ENCODE measurements around the gene CCDC141. TPM values are rescaled to one million over a fixed set of nuclear protein-coding genes. Genes with fewer than 3 reads are reported as not detected.

CCDC141 gene
- polyA plus RNA-seq, 1 donor from 2014 or later = 0.27 TPM

DNA sequence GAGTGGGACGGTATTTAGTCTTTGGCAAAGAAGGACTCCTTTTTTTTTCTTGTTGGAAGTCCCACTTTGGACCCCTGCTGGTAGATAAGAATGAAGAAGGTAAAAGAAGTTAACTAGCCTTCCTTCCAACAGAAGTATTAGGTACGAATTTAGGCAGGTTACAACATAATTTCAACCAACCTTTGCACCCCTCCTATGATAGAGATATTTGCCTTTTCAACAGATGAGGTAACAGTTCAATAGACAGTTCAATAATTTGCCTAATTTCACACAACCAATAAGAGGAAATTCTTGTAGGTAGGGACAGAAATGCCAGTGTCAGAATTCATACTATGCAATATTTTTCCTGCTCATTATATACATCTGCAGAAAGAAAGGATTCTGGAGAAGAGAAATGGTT is 100.8 kb downstream of the CCDC141 start:
- no peak for TF ChIP-seq SMC3 (conservative IDR thresholded peaks at IDR 0.05; ENCODE audit: poor library complexity)
- Histone ChIP-seq H3F3A (ENCODE audit: insufficient read depth, low read length, poor library complexity, severe bottlenecking) (no peaks in the 10 kb centered on the region), H3K4me2 (ENCODE audit: low read length) (no peak overlapping the region), H3K9me2 (ENCODE audit: insufficient read depth, low read length) (no peaks in the 10 kb centered on the region), H3K27ac (ENCODE audit: low read length) (no peak overlapping the region), H3K36me3 (ENCODE audit: insufficient read depth, low read length) (no peaks in the 10 kb centered on the region), H2AFZ (ENCODE audit: low read depth, low read length) (no peak overlapping the region), H3K27me3 (ENCODE audit: insufficient read depth, low read depth, low read length) (no peaks in the 10 kb centered on the region), H3K4me3 (ENCODE audit: low read length) (no peak overlapping the region), H3K9me3 (ENCODE audit: low read length) (no peaks in the 10 kb centered on the region), H3K79me2 (replicated peaks; ENCODE audit: insufficient read depth, low read length) (no peaks in the 10 kb centered on the region), H3K9ac (ENCODE audit: low read length) (no peak overlapping the region), H4K20me1 (ENCODE audit: insufficient read depth) (no peaks in the 10 kb centered on the region)

GRCh38 chr2:178947006-178947405 is 102.9 kb downstream of the CCDC141 start:
- no peaks in the 10 kb centered on the region for H3K9me2 ChIP-seq (ENCODE audit: insufficient read depth, low read length)
- no peaks in the 10 kb centered on the region for H3K9me3 ChIP-seq (ENCODE audit: low read length)
- H3K36me3 ChIP-seq (ENCODE audit: insufficient read depth, low read length) = no peaks in the 10 kb centered on the region
- TF ChIP-seq SMC3 (conservative IDR thresholded peaks at IDR 0.05; ENCODE audit: poor library complexity) = no peak
- no peak for TF ChIP-seq POLR2AphosphoS5 (IDR thresholded peaks at IDR 0.05)
- TF ChIP-seq TAF1 (IDR thresholded peaks at IDR 0.05; ENCODE audit: low read depth) = no peak
- H3K9ac ChIP-seq (ENCODE audit: low read length) = no peak overlapping the region
- no peak overlapping the region for H3K4me2 ChIP-seq (ENCODE audit: low read length)
- H3K27me3 ChIP-seq (ENCODE audit: insufficient read depth, low read depth, low read length) = no peaks in the 10 kb centered on the region
- no peak overlapping the region for H2AFZ ChIP-seq (ENCODE audit: low read depth, low read length)
- no peak overlapping the region for H3K4me3 ChIP-seq (ENCODE audit: low read length)
- no peaks in the 10 kb centered on the region for H3F3A ChIP-seq (ENCODE audit: insufficient read depth, low read length, poor library complexity, severe bottlenecking)
- no peaks in the 10 kb centered on the region for H3K79me2 ChIP-seq (replicated peaks; ENCODE audit: insufficient read depth, low read length)
- no peak overlapping the region for H3K27ac ChIP-seq (ENCODE audit: low read length)
- no peaks in the 10 kb centered on the region for H4K20me1 ChIP-seq (ENCODE audit: insufficient read depth)

DNA sequence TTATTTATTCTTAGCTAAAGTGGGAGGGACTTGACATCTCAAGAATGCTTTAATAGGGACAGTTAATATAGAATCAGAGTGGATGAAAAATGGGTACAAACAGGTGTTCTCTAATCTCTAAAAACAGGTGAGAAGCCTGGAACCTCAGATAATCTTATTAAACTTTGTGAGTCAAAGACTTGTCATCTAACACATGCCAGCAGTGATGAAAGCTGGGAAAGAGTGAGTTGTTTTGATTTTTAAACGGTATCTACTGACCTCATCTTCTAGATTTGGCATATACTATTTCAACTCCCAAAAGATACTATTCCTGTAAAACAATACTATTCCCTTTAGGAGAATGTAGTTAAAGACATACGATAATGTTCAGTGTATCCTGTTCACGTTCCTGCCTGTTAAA is 103.4 kb downstream of the CCDC141 start:
- TF ChIP-seq, protein P1, sequence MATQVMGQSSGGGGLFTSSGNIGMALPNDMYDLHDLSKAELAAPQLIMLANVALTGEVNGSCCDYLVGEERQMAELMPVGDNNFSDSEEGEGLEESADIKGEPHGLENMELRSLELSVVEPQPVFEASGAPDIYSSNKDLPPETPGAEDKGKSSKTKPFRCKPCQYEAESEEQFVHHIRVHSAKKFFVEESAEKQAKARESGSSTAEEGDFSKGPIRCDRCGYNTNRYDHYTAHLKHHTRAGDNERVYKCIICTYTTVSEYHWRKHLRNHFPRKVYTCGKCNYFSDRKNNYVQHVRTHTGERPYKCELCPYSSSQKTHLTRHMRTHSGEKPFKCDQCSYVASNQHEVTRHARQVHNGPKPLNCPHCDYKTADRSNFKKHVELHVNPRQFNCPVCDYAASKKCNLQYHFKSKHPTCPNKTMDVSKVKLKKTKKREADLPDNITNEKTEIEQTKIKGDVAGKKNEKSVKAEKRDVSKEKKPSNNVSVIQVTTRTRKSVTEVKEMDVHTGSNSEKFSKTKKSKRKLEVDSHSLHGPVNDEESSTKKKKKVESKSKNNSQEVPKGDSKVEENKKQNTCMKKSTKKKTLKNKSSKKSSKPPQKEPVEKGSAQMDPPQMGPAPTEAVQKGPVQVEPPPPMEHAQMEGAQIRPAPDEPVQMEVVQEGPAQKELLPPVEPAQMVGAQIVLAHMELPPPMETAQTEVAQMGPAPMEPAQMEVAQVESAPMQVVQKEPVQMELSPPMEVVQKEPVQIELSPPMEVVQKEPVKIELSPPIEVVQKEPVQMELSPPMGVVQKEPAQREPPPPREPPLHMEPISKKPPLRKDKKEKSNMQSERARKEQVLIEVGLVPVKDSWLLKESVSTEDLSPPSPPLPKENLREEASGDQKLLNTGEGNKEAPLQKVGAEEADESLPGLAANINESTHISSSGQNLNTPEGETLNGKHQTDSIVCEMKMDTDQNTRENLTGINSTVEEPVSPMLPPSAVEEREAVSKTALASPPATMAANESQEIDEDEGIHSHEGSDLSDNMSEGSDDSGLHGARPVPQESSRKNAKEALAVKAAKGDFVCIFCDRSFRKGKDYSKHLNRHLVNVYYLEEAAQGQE (IDR thresholded peaks at IDR 0.05; ENCODE audit: borderline replicate concordance) = no peak
- no peak for TF ChIP-seq EP300 (conservative IDR thresholded peaks at IDR 0.05; ENCODE audit: poor library complexity, severe bottlenecking)
- no peak for TF ChIP-seq RAD21 (conservative IDR thresholded peaks at IDR 0.05)
- no peak for TF ChIP-seq POLR2AphosphoS5 (IDR thresholded peaks at IDR 0.05)
- no peak for TF ChIP-seq CTCF (IDR thresholded peaks at IDR 0.05; ENCODE audit: poor library complexity, severe bottlenecking)
- H3K4me2 ChIP-seq (ENCODE audit: low read length) = no peak overlapping the region
- H3K4me3 ChIP-seq (ENCODE audit: low read length) = no peak overlapping the region
- no peaks in the 10 kb centered on the region for H3K27me3 ChIP-seq (ENCODE audit: insufficient read depth, low read depth, low read length)
- no peaks in the 10 kb centered on the region for H3K9me2 ChIP-seq (ENCODE audit: insufficient read depth, low read length)
- H2AFZ ChIP-seq (ENCODE audit: low read depth, low read length) = no peak overlapping the region
- no peaks in the 10 kb centered on the region for H4K20me1 ChIP-seq (ENCODE audit: insufficient read depth)
- no peak overlapping the region for H3K9ac ChIP-seq (ENCODE audit: low read length)
- H3K79me2 ChIP-seq (replicated peaks; ENCODE audit: insufficient read depth, low read length) = no peaks in the 10 kb centered on the region
- H3F3A ChIP-seq (ENCODE audit: insufficient read depth, low read length, poor library complexity, severe bottlenecking) = no peaks in the 10 kb centered on the region
- H3K36me3 ChIP-seq (ENCODE audit: insufficient read depth, low read length) = no peaks in the 10 kb centered on the region
- H3K9me3 ChIP-seq (ENCODE audit: low read length) = no peaks in the 10 kb centered on the region
- no peak overlapping the region for H3K27ac ChIP-seq (ENCODE audit: low read length)

Data from neural cell (in vitro differentiated cells).